ENCODE measurements around the gene TJP2. TPM values are rescaled to one million over a fixed set of nuclear protein-coding genes. Genes with fewer than 3 reads are reported as not detected.

The TJP2 gene
- total RNA-seq, 2 donors from 2014 or later: 207 to 226 TPM

DNA sequence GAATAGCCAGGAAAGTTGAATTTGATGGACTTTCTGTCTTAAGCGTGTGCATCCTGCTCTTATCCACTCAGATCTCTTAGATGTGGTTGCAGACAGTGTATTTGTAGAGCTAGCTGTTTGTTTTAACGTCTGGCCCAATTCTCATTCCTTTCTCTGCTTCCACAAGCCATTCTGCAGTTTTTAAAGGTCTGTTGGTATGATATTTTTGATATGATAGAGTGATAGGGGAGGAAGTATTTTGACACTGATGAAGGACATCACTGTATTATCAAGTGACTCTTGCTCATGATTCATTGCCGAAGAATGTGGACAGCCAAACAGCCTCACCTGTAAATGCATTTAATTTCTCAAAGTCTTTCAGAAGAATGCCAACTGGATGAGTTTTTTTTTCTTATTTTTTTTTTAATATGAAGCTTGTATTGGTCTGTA lies 4.5 kb downstream of the TJP2 start:
- peak overlapping the region; percentile 47 to 54 for H3K27ac ChIP-seq
- H3K4me1 ChIP-seq (ENCODE audit: control insufficient read depth in 1 of 2, low read depth in 2 of 2): peaks cover 35 to 79% of the 10 kb centered on the region in 2 donors
- no peak for ATAC-seq (ENCODE audit: insufficient number of reproducible peaks, low FRiP score, low read depth)

GRCh38 chr9:69179037-69179436 lies 5.0 kb downstream of the TJP2 start:
- DNase-seq (ENCODE audit: low spot score) (no peak), ATAC-seq (ENCODE audit: insufficient number of reproducible peaks, low FRiP score, low read depth) (no peak)
- H3K9me3 ChIP-seq: no peaks in the 10 kb centered on the region
- H3K27ac ChIP-seq: peak overlapping the region; percentile 47 to 54
- peaks cover 35 to 81% of the 10 kb centered on the region in 2 donors for H3K4me1 ChIP-seq (ENCODE audit: control insufficient read depth in 1 of 2, low read depth in 2 of 2)
- H3K36me3 ChIP-seq: no peaks in the 10 kb centered on the region
- no peak overlapping the region for H3K4me3 ChIP-seq
- no peak for TF ChIP-seq CTCF (IDR thresholded peaks at IDR 0.05)
- H3K27me3 ChIP-seq (replicated peaks; ENCODE audit: insufficient read depth): no peaks in the 10 kb centered on the region

More for the DNA sequence above, 4.5 kb downstream of the TJP2 start:
- Histone ChIP-seq H3K4me3 (no peak overlapping the region), H3K36me3 (no peaks in the 10 kb centered on the region), H3K27me3 (replicated peaks; ENCODE audit: insufficient read depth) (no peaks in the 10 kb centered on the region), H3K9me3 (no peaks in the 10 kb centered on the region)
- DNase-seq (ENCODE audit: low spot score): no peak
- TF ChIP-seq CTCF (IDR thresholded peaks at IDR 0.05): no peak

- Histone ChIP-seq H3K4me1 (ENCODE audit: control insufficient read depth in 1 of 2, low read depth in 2 of 2) (peaks cover 35 to 87% of the 10 kb centered on the region in 2 donors), H3K27me3 (replicated peaks; ENCODE audit: insufficient read depth) (no peaks in the 10 kb centered on the region), H3K27ac (peak overlapping the region; percentile 58 to 66), H3K4me3 (peak overlapping the region; percentile 15), H3K36me3 (no peaks in the 10 kb centered on the region), H3K9me3 (no peaks in the 10 kb centered on the region)
- no peak for DNase-seq (ENCODE audit: low spot score)
- no peak for TF ChIP-seq CTCF (IDR thresholded peaks at IDR 0.05)
- no peak for ATAC-seq (ENCODE audit: insufficient number of reproducible peaks, low FRiP score, low read depth)
Measured at GRCh38 chr9:69180200-69180599, 6.1 kb downstream of the TJP2 start.

GRCh38 chr9:69180670-69181069 lies 6.6 kb downstream of the TJP2 start:
- Histone ChIP-seq H3K27me3 (replicated peaks; ENCODE audit: insufficient read depth) (no peaks in the 10 kb centered on the region), H3K36me3 (no peaks in the 10 kb centered on the region), H3K9me3 (no peaks in the 10 kb centered on the region), H3K4me3 (peak overlapping the region; percentile 15), H3K27ac (peak overlapping the region; percentile 58 to 66), H3K4me1 (ENCODE audit: control insufficient read depth in 1 of 2, low read depth in 2 of 2) (peaks cover 30 to 87% of the 10 kb centered on the region in 2 donors)
- TF ChIP-seq CTCF (IDR thresholded peaks at IDR 0.05): no peak
- ATAC-seq (ENCODE audit: insufficient number of reproducible peaks, low FRiP score, low read depth) (peak; percentile 94), DNase-seq (ENCODE audit: low spot score) (peak; percentile 80)

GRCh38 chr9:69181908-69182353 lies 7.9 kb downstream of the TJP2 start:
- no peak for TF ChIP-seq CTCF (IDR thresholded peaks at IDR 0.05)
- Histone ChIP-seq H3K4me1 (ENCODE audit: control insufficient read depth in 1 of 2, low read depth in 2 of 2) (peaks cover 38 to 87% of the 10 kb centered on the region in 2 donors), H3K27ac (peak overlapping the region; percentile 58 to 66), H3K27me3 (replicated peaks; ENCODE audit: insufficient read depth) (no peaks in the 10 kb centered on the region), H3K9me3 (no peaks in the 10 kb centered on the region), H3K36me3 (no peaks in the 10 kb centered on the region), H3K4me3 (no peak overlapping the region)
- no peak for DNase-seq (ENCODE audit: low spot score)
- no peak for ATAC-seq (ENCODE audit: insufficient number of reproducible peaks, low FRiP score, low read depth)
